HG03025 (cell line): Measurements from ENCODE around the gene UBE2J2.

Experiments used
- ATAC-seq: cut with Tn5 transposase; IDR thresholded peaks from one replicate; pipeline ENCODE4 v1.9.1; 2021; ENCODE audit warnings: mild to moderate bottlenecking, moderate library complexity; ENCODE audit not compliant: unreplicated experiment, low FRiP score

Gene UBE2J2

GRCh38 chr1:1216770-1217620, 56.7 kb downstream of the UBE2J2 start:
- no peak for ATAC-seq

- ATAC-seq, result no peak
Measured at GRCh38 chr1:1215881-1216605, 57.6 kb downstream of the UBE2J2 start.

- ATAC-seq, result no peak
Measured at GRCh38 chr1:1215080-1215676, 58.5 kb downstream of the UBE2J2 start.

- ATAC-seq, result no peak
Measured at GRCh38 chr1:1213345-1214265, 60.0 kb downstream of the UBE2J2 start, which contains the start of gene TNFRSF4. TSS of gene TNFRSF4 (minus strand) at chr1:1214153. CDS start at chr1:1214127, 26 bp downstream.

GRCh38 chr1:1212780-1213344, 60.8 kb downstream of the UBE2J2 start:
- ATAC-seq, result no peak

GRCh38 chr1:1211541-1212441, 61.9 kb downstream of the UBE2J2 start:
- ATAC-seq, result no peak

- no peak for ATAC-seq
Measured at GRCh38 chr1:1210726-1211540, 62.7 kb downstream of the UBE2J2 start.

- no peak for ATAC-seq
Measured at GRCh38 chr1:1208713-1209433, 64.8 kb downstream of the UBE2J2 start.

DNA sequence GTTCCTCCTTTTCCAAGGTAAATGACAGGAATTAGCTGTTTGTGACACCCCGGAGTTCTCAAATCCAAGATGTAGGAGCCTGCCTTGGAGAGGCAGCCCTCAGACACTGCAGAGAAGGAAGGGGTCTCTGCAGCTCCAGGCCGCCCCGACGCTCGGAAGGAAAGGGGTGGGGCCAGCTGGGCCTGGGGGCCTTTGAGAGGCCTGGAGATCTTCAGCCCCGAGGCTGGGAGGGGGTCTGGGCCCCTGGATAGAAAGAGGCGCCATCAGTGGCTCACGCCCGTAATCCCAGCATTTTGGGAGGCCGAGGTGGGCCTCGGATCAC, 66.1 kb downstream of the UBE2J2 start:
- no peak for ATAC-seq

DNA sequence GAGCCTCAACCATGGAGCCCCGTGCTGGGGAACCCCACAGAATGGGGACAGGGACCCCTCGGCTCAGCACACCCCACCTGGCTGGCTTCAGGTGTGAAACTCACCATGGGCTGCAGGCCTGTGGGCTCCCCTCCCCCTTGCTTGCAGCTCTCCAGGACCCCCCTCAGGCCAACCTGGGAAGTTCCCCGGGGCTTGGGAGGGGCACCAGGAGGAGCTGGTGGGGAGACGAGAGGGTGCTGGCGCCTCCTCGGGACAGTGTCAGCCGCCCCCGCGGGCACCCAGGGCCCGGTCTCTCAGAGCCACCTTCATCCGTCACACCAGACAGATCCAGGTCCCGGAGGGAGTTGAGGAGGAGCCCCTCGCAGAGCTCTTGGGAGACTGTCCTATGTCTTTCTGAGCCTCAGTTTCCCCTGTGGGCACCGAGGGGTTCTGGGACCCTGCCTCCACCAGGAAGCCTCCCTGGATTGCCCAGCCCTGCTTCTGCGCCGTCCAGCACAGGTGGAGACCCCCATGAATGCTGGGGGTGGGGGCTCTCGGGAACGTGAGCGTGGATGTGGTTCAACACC, 66.6 kb downstream of the UBE2J2 start:
- ATAC-seq, result no peak

DNA sequence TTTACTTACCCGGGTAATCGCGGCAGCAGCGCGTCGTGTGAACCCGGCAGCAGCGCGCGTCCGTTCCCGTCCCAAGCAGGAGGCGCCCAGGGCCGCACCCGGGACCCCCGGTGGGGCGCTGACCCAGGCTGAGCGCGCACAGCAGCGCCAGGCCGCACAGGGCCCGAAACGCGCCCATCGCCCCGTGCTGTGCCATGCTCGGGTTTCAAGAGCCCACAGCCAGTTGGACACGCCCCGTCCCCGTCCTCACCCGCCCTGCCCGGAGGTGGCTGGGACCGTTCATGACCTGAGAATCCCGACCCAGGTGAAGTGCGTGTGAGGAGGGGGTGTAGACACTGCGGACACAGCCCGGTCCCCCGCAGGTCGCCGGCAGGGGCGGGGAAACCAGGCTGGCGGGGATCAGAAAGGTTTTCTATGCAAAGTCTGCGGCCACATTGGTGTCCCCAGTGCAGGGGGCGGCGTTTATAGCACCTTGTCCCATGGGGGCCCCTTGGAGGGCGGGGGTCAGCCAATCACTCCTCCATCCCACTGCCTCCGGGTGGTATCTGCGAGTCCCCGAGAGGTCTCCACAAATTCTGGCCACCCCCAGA, 67.2 kb downstream of the UBE2J2 start, which contains the start of gene TNFRSF18:
TNFRSF18 (minus strand) TSS at position 217 of the 590 bp plus-strand sequence; CDS start at position 196, 21 bp downstream.
- no peak for ATAC-seq

DNA sequence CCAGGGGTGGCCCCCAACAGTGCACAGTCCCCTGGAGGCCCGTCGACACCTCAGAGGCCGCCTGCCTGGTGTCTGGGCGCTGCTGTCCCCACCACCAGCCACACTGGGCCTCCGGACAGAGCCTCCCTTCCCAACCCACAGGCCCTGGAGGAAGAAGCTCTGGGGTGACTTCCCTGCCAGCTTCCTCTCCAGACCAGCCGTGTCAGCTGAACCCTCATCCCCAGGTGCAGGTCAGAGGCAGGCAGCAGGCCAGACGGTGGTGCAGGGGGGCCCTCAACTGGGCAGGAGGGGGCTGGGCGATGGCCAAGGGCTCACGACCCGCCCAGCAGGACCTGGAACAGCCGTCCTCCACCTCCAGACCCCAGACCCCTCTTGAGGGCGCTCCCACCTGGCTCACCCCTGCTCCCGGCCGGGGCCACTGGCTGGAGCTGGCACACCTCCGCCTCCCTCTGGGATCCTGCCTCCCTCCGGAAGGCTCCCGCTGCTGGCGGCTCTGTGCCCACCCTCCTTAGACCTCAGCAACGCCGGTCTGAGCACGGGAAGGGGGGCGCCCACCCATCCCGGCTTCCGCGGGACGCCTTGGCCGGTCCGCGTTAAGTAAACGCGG, 67.8 kb downstream of the UBE2J2 start:
- no peak for ATAC-seq

DNA sequence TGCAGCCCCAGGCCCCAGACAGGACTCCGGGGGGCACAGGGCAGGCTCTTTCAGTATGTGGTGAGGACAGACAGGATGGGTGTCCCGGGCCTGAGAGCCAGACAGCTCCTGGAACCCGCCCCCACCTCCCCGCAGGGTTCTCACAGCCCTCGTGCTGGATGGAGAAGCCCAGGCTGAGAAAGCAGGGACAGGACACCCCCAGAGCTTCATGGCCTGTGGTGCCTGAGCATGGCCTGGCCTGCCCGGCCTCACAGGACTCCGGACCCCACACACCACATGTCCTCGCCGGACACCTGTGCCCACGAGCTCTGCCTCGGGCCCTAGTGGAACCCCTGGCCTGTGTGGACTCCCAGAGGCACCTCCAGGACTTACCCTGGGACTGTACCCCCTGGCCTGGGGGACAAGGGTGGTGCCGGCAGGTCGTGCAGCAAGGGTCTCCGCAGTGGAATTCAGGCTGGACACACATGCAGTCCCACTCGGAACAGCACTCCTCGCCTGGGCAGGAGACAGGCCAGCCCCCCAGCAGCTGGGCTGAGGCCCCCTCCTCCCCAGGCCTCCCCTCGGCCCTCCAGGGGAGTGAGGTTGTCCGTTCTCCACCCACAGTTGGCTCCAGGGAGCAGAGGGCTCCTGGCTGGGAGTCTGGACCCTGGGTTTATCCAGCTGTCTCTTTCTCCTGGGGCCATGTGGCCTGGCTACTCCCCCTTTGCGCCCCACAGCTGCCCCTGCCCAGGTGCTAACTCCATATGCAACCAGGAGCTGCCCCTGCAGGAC, 68.5 kb downstream of the UBE2J2 start:
- ATAC-seq, result no peak

DNA sequence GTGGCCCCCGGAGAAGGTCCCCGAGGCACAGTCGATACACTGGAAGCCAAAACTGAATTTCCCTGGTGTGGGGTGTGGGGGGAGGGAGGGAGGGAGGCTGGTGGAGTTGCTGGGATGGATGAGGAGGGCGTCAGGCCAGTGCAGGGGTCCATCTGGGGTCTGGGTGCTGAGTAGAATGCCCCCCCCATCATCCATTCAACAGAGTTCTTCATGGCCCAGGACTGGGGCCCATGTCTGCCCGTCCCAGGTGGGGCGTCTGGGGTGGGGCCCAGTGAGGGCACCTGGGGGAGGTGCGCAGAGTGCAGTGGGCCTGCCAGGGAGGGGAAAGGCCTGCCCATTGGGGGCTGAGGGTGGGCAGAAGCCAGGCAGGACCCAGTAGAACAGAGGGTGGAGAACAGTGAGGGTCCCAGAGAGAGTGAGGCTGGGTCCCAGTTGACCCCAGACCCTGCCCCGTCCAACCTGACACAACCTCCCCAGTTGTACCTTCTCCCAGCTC, 69.2 kb downstream of the UBE2J2 start:
- ATAC-seq, result no peak
